Measurements from ENCODE around the gene GALK1. TPM values are rescaled to one million over a fixed set of nuclear protein-coding genes. Genes with fewer than 3 reads are reported as not detected.
"Not testable (repeated sequence)": the region's sequence is repeated elsewhere in the genome, so short reads cannot be mapped to it uniquely, and the experiment has no call there.

The GALK1 gene
- total and polyA plus RNA-seq, 12 donors, result 5.2 to 44.6 (median 15.3) TPM

DNA sequence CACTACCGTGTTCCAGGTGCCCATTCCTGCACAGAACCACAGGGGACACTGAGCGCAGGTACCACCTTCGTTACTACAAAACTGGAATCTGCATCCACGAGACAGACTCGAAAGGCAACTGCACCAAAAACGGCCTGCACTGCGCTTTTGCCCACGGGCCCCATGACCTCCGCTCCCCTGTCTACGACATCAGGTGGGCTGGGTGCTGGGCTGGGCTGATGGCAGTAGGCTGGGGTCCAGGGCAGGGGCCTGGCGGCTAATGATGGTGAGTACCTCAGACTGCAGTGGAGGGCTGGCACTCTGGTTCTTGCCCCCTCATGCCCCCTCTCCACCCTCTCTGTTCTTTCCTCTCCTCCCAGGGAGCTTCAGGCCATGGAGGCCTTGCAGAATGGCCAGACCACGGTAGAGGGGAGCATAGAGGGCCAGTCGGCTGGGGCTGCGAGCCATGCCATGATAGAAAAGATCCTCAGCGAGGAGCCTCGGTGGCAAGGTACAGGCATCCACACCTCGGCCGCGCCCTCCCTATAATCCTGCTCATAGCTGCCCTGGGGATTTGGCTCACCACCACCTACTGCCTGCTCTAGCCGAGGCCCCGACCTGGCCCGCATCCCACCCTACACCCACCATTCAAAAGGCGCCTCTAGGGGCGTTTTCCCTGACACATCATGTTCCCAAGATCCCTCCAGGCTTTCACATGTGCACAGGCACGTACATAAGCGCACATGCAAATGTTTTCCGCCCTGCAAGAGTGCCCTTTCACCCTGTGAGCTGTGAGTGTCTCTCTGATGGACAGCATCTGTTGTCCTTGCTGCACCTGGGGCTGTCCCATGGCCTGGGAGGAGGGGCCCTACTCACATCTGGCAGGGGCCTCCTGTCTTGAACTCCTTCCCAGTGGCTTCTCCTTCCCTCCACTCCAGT is 47.4 kb upstream of the GALK1 start:
- intact Hi-C loops (cut with DNase I), result no loop called here
- Histone ChIP-seq H3K9me3 (no peaks in the 10 kb centered on the region), H3K36me3 (peaks cover 0 to 80% (median 60%) of the 10 kb centered on the region in 9 donors), H3K27me3 (no peaks in the 10 kb centered on the region), H3K27ac (no peak overlapping the region), H3K4me1 (peaks cover 12 to 36% (median 29%) of the 10 kb centered on the region in 9 donors), H3K4me3 (no peak overlapping the region)
- ATAC-seq (no peak), DNase-seq (no peak)
- TF ChIP-seq, protein P1, sequence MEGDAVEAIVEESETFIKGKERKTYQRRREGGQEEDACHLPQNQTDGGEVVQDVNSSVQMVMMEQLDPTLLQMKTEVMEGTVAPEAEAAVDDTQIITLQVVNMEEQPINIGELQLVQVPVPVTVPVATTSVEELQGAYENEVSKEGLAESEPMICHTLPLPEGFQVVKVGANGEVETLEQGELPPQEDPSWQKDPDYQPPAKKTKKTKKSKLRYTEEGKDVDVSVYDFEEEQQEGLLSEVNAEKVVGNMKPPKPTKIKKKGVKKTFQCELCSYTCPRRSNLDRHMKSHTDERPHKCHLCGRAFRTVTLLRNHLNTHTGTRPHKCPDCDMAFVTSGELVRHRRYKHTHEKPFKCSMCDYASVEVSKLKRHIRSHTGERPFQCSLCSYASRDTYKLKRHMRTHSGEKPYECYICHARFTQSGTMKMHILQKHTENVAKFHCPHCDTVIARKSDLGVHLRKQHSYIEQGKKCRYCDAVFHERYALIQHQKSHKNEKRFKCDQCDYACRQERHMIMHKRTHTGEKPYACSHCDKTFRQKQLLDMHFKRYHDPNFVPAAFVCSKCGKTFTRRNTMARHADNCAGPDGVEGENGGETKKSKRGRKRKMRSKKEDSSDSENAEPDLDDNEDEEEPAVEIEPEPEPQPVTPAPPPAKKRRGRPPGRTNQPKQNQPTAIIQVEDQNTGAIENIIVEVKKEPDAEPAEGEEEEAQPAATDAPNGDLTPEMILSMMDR (IDR thresholded peaks at IDR 0.05), result no peak
- WGBS, 2 donors, result 93 to 95% methylated on average over 27 of the region's 27 CpGs

DNA sequence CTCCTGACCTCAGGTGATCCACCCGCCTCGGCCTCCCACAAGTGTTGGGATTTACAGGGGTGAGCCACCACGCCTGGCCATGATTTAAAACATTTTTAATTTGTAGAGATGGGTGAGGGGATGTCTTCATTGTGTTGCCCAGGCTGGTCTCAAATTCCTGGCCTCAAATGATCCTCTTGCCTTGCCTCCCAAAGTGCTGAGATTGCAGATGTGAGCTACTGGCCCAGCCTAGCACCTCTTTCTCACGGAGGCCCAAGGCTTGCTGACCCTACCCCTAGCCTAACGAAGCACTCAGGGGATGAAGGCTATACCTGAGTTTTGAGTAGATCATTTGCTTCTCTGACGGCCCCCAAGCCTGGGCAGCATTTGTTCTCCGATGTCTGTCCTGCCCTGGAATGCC is 46.2 kb upstream of the GALK1 start:
- DNase-seq (no peak), ATAC-seq (no peak)
- H3K27me3 ChIP-seq, result no peaks in the 10 kb centered on the region
- WGBS, 2 donors, result 94 to 95% methylated on average over 7 of the region's 7 CpGs
- TF ChIP-seq, protein P1 (IDR thresholded peaks at IDR 0.05), result no peak
- H3K4me3 ChIP-seq, result no peak overlapping the region
- no peaks in the 10 kb centered on the region for H3K9me3 ChIP-seq
- intact Hi-C loops (cut with DNase I), result no loop called here
- H3K4me1 ChIP-seq, result peaks cover 12 to 45% (median 34%) of the 10 kb centered on the region in 9 donors
- H3K27ac ChIP-seq, result no peak overlapping the region
- peaks cover 0 to 68% (median 48%) of the 10 kb centered on the region in 9 donors for H3K36me3 ChIP-seq

DNA sequence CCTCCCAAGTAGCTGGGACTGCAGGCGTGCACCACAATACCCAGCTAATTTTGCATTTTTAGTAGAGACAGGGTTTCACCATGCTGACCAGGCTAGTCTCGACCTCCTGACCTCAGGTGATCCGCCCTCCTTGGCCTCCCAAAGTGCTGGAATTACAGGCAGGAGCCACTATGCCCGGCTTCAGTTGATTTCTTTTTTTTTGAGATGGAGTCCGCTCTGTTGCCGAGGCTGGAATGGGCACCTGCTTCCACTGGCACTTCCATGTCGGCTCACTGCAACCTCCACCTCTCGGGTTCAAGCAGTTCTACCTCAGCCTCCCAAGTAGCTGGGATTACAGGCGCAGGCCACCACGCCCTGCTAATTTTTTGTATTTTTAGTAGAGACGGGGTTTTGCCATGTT is 45.8 kb upstream of the GALK1 start:
- Histone ChIP-seq H3K27ac (peak overlapping the region in 1 of 10 donors; percentile 91), H3K36me3 (peaks cover 0 to 64% (median 44%) of the 10 kb centered on the region in 9 donors), H3K4me1 (peaks cover 12 to 45% (median 34%) of the 10 kb centered on the region in 9 donors)
- H3K4me3 ChIP-seq; H3K9me3 ChIP-seq; DNase-seq; intact Hi-C loops (cut with DNase I); H3K27me3 ChIP-seq; ATAC-seq: not testable (repeated sequence)
- 94 to 97% methylated on average over 11 of the region's 11 CpGs for WGBS, 2 donors

- ATAC-seq, result no peak
- H3K4me1 ChIP-seq, result peaks cover 12 to 45% (median 34%) of the 10 kb centered on the region in 9 donors
- no peak for DNase-seq
- H3K9me3 ChIP-seq, result no peaks in the 10 kb centered on the region
- no peak overlapping the region for H3K4me3 ChIP-seq
- peaks cover 0 to 58% (median 40%) of the 10 kb centered on the region in 9 donors for H3K36me3 ChIP-seq
- H3K27me3 ChIP-seq, result no peaks in the 10 kb centered on the region
- 94 to 97% methylated on average over 5 of the region's 5 CpGs for WGBS, 2 donors
- TF ChIP-seq, protein P1 (IDR thresholded peaks at IDR 0.05), result no peak
- H3K27ac ChIP-seq, result peak overlapping the region; percentile 47 to 91 (median 86)
- intact Hi-C loops (cut with DNase I), result no loop called here
These were observed 45.2 kb upstream of the GALK1 start for GRCh38 chr17:75810216-75810615.
